Measurements from ENCODE around the gene XPR1.
"Not testable (repeated sequence)": the region's sequence is repeated elsewhere in the genome, so short reads cannot be mapped to it uniquely, and the experiment has no call there.

Gene XPR1

DNA sequence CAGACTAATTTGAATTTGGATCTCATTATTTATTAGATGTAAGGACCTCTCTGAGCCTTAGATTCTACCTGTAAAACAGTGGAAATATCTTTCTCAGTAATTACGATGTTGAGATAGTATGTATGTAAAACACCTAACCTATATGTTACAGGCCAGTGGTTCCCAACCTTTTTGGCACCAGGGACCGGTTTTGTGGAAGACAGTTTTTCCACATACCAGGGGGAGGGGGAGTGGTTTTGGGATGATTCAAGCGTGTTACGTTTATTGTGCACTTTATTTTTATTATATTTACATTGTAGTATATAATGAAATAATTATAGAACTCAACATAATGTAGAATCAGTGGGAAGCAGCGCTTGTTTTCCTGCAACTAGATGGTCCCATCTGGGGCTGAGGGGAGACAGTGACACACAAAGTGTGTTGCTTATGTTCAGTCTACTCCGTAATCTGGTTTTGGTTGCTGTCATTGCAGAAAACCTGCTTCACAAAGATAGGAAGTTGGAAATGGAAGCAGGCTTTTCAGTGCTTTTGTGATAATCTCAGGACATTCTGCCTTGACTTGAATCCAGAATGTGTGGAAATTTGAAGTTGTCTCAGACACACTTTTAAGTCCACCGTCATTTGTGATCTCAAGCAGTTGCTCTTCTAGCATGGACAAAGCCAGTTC, 12.8 kb downstream of the XPR1 start:
- no peak for DNase-seq

GRCh38 chr1:180645261-180645660, 13.4 kb downstream of the XPR1 start:
- DNase-seq: not testable (repeated sequence)

- no peak for DNase-seq
Observed at GRCh38 chr1:180646093-180646492, 14.3 kb downstream of the XPR1 start.

DNA sequence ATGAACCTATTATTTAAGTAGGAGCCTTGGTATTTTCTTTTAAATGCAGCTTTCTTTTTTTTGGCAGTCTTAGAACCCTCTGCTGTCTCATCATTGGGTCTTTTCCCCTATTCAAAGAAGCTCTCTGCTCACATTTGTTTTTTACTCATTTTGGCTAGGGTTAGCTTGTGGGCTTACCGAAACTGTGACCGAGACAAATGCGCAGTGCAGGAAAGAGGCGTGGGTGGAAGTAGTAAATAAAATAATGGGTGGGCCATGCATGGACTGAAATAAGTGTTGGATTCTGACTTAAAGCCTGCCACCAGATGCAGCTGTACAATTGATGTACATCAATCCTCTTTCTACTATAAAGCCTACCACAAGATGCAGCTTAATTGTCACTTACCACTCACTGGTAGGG, 14.7 kb downstream of the XPR1 start:
- no peak for DNase-seq

DNA sequence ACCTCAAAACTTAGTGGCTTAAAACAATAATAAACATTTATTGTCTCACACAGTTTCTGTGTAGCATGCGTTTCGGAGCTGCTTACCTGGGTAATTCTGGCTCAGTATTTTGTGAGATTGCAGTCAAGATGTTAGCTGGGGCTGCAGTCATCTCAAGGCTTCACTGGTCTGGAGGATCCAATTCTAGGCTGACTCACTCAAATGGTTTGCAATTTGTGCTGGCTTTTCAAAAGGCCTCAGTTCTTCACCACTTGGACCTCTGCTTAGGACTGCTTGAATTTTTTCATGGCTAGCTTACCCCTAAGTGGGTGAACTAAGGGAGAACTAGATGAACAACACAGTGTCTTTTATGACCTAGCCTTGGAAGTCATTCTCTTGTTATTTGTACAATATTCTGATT, 21.0 kb downstream of the XPR1 start:
- DNase-seq: no peak

- no peak for DNase-seq
Observed at GRCh38 chr1:180662709-180663108, 30.9 kb downstream of the XPR1 start.

- no peak for DNase-seq
Observed at GRCh38 chr1:180670681-180671080, 38.9 kb downstream of the XPR1 start.

DNA sequence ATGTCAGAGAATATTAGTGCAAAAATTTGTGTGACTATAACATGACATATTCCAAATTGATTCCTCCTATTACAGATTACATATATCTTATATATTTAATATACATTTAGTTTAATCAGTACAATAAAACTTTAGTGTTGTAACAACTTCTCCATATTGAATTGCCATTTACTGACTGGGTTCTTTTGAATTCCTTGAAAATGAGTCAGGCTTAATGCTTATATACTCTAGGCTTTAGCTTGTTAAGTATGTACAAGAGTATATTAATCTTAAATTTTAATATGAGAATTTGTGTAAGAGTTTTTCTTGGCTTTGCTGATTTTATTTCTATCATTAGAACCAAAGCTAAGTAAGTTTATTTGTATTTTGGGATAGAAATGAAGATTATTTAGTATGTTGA, 40.3 kb downstream of the XPR1 start:
- no peak for DNase-seq

DNA sequence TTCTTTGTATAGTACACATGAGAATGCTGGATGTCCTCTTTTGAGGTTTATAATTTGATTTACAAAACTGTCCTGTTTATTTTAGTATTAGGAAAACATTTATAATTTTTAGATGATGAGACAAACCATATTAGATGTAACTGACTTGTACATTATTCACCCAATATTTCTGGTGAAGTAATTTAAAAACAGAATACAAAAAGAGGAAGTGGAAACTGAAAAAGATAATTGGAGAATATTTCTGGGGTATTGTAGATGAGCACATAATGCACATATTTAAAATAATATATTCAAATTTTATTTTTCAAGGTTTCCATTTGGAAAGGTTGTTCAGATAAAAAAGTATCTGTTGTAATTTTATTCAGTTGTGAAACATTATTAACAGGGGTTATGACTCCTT, 40.7 kb downstream of the XPR1 start:
- DNase-seq: peak; percentile 21

DNA sequence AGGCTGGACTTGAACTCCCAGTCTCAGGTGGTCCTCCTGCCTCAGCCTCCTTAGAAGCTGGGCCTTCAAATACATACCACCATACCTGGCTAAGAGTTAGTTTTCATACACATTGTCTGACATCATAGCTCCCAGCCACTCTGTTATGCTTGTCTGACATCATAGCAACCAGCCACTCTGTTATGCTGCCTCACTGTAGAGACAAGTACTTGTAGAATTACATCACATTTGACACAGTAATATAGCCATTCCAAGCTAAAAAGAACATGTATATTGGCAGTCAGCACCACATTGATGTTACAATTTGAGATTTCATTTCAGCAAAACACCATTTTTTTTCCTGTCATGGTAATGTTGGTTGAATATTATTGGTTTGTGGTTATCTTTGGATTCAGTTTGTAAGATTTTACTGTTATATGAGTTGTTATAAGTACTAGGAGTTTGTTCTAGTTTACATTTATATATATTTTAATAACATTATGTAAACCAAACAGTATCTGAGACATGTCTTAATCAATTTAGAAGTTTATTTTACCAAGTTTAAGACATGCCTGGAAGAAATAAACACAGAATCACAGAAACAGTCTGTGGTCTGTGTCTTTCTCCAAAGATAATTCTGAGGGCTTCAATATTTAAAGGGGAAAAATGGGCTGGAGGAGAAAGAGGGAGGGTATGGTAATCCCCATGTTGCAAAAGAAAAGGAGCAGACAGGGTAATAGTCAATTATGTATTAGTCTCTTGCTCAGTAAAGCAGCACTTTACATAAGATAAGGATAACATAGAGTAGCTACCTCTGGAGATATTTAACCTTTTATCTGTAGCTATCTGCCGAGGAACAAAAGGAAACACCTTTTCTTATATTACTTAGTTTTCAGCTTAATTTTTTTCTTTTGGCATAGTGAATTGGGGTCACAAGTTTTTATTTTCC, 43.0 kb downstream of the XPR1 start:
- DNase-seq: no peak

GRCh38 chr1:180675586-180675985, 43.8 kb downstream of the XPR1 start:
- no peak for DNase-seq

DNA sequence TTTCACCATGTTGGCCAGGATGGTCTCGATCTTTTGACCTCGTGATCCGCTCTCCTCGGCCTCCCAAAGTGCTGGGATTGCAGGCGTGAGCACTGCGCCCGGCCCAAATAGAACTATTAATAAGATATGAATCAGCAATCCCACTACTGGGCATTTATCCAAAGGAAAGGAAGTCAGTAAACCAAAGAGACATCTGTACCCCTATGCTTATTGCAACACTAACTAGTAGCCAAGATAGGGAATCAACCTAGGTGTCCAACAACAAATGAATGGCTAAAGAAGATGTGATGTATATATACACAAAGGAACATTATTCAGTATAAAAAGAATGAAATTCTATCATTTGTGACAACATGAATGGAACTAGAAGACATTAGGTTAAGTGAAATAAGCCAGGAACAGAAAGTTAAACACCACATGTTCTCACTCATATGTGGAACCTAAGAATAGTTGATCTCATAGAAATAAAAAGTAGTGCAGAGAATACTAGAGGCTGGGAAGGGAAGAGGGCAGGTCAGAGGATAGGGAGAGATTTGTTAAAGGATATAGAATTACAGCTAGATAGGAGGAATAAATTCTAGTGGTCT, 48.8 kb downstream of the XPR1 start:
- no peak for DNase-seq

GRCh38 chr1:180683117-180683516, 51.3 kb downstream of the XPR1 start:
- not testable (repeated sequence) for DNase-seq

GRCh38 chr1:180691322-180691913, 59.6 kb downstream of the XPR1 start:
- no peak for DNase-seq

- DNase-seq: no peak
Observed at GRCh38 chr1:180693564-180694244, 61.9 kb downstream of the XPR1 start.

DNA sequence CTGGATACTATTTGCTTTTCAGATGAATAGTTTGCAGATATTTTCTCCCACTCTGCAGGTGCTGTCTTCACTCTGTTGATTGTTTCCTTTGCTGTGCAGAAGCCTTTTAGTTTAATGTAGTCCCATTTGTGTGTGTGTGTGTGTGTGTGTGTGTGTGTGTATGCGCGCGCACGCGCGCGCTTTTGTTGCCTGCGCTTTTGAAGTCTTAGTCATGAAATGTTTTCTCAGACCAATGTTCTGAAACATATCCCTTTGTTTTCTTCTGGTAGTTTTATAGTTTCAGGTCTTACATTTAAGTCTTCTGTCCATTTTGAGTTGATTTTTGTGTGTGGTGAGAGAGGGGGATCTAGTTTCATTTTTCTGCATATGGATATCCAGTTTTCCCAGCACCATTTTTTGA, 63.5 kb downstream of the XPR1 start:
- no peak for DNase-seq

- no peak for DNase-seq
Observed at GRCh38 chr1:180696361-180696760, 64.5 kb downstream of the XPR1 start.

GRCh38 chr1:180698580-180698979, 66.8 kb downstream of the XPR1 start:
- DNase-seq: no peak

GRCh38 chr1:180702376-180702775, 70.6 kb downstream of the XPR1 start:
- not testable (repeated sequence) for DNase-seq

DNA sequence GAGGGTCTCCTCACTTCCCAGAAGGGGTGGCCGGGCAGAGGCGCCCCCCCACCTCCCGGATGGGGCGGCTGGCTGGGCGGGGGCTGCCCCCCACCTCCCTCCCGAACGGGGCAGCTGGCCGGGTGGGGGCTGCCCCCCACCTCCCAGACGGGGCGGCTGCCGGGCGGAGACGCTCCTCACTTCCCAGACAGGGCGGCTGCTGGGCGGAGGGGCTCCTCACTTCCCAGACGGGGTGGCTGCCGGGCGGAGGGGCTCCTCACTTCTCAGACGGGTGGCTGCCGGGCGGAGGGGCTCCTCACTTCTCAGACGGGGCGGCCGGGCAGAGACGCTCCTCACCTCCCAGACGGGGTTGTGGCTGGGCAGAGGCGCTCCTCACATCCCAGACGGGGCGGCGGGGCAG, 78.9 kb downstream of the XPR1 start:
- DNase-seq: not testable (repeated sequence)

GRCh38 chr1:180711260-180711659, 79.4 kb downstream of the XPR1 start:
- DNase-seq: not testable (repeated sequence)

- no peak for DNase-seq
Observed at GRCh38 chr1:180720753-180721152, 88.9 kb downstream of the XPR1 start.

- DNase-seq: no peak
Observed at GRCh38 chr1:180722586-180722985, 90.8 kb downstream of the XPR1 start.

All from inflammatory macrophage treated with lipopolysaccharide for 4 hours (primary cell).